ENCODE results near the gene CDK9.
"Not testable (repeated sequence)": the region's sequence is repeated elsewhere in the genome, so short reads cannot be mapped to it uniquely, and the experiment has no call there.

The CDK9 gene

DNA sequence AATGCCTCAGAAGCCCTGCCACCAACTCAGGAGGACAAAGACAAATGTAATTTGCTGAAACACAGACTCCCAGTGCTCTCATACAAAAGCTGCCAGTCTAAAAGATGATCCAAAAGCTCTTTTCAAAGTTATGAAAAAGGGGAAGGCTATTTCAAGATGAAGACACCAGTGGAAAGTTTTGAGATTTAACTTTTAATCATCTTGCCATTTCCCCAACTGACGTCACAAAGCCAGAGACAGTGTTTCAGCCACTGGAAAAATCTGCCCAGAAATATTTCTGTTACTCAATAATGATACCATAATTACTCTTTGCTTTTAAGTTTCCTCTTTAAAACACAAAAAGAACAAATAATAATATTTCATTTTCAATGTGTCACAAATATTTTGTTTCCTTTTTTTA, 47.7 kb downstream of the CDK9 start:
- in situ Hi-C loops (cut with HindIII; ENCODE audit: low sequenced_read_pairs): no loop called here
- H3K4me3 ChIP-seq (ENCODE audit: low read depth, low read length): no peak overlapping the region
- no peak for DNase-seq (ENCODE audit: low read depth, low spot score)
- TF ChIP-seq, protein P1, sequence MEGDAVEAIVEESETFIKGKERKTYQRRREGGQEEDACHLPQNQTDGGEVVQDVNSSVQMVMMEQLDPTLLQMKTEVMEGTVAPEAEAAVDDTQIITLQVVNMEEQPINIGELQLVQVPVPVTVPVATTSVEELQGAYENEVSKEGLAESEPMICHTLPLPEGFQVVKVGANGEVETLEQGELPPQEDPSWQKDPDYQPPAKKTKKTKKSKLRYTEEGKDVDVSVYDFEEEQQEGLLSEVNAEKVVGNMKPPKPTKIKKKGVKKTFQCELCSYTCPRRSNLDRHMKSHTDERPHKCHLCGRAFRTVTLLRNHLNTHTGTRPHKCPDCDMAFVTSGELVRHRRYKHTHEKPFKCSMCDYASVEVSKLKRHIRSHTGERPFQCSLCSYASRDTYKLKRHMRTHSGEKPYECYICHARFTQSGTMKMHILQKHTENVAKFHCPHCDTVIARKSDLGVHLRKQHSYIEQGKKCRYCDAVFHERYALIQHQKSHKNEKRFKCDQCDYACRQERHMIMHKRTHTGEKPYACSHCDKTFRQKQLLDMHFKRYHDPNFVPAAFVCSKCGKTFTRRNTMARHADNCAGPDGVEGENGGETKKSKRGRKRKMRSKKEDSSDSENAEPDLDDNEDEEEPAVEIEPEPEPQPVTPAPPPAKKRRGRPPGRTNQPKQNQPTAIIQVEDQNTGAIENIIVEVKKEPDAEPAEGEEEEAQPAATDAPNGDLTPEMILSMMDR (IDR thresholded peaks at IDR 0.05; ENCODE audit: low read depth, low read length): no peak

DNA sequence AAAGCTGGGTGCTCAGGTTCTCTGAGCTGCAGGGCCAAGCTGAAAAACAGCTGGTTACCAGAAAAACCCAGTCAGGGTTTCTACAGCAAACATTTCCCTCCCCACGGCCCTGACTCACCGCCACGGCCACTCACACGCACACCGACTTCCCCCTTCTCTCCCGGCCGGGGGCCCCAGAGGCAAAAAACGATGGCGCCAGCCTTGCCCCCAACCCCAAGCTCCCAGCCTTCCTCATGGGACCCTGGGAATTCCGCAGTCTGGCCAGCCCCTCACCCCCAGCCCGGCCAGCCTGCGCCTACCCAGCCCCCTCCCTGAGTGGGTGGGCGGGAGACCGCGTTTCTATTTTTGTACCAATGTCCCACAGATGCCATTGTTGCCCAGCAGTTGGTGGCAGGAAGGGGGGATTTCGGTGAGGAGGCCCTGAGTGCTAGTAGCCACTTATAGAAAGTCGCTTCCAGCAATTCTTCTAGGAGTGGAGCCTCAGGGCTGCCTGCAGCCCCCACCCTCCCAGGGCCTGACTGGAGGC, 50.2 kb downstream of the CDK9 start:
- peak; percentile 65 for DNase-seq (ENCODE audit: low read depth, low spot score)
- in situ Hi-C loops (cut with HindIII; ENCODE audit: low sequenced_read_pairs): no loop called here
- no peak overlapping the region for H3K4me3 ChIP-seq (ENCODE audit: low read depth, low read length)
- TF ChIP-seq, protein P1 (IDR thresholded peaks at IDR 0.05; ENCODE audit: low read depth, low read length): no peak

DNA sequence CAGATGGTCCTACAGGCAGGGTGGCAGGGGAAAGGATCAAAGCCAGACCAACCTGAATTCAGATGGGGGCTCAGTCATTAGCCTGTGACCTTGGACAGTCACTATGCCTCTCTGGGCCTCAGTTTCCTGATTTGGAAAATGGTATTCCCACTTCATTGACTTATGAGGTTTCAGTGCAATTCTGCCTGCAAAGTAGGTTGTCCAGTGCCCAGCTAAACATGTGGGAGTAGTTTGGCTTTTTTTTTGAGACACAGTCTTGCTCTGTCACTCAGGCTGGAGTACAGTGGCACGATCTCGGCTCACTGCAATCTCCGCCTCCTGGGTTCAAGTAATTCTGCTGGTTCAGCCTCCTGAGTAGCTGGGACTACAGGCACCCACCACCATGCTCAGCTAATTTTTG, 50.7 kb downstream of the CDK9 start:
- in situ Hi-C loops (cut with HindIII; ENCODE audit: low sequenced_read_pairs); DNase-seq (ENCODE audit: low read depth, low spot score); H3K4me3 ChIP-seq (ENCODE audit: low read depth, low read length): not testable (repeated sequence)

DNA sequence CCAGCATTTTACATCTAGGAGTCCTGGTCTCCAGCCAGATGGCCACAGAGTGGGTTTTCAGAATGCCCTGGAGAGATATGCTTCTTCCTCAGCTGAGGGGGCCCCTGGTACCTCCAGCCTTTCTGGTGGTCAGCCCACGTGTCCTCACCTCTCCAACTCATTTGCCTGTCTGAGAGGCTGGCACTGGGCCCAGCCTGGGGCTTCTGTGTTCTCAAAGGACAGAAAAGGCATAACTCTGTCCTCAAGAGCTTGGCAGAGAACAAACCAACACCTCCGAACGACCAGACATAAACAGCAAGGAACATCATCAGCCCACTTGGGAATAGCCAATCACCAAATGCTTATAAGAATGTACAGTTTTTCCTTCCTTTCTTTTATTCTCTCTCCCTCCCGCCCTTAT, 51.5 kb downstream of the CDK9 start:
- peak; percentile 25 for DNase-seq (ENCODE audit: low read depth, low spot score)
- H3K4me3 ChIP-seq (ENCODE audit: low read depth, low read length): no peak overlapping the region
- in situ Hi-C loops (cut with HindIII; ENCODE audit: low sequenced_read_pairs): no loop called here
- TF ChIP-seq, protein P1 (IDR thresholded peaks at IDR 0.05; ENCODE audit: low read depth, low read length): no peak

DNA sequence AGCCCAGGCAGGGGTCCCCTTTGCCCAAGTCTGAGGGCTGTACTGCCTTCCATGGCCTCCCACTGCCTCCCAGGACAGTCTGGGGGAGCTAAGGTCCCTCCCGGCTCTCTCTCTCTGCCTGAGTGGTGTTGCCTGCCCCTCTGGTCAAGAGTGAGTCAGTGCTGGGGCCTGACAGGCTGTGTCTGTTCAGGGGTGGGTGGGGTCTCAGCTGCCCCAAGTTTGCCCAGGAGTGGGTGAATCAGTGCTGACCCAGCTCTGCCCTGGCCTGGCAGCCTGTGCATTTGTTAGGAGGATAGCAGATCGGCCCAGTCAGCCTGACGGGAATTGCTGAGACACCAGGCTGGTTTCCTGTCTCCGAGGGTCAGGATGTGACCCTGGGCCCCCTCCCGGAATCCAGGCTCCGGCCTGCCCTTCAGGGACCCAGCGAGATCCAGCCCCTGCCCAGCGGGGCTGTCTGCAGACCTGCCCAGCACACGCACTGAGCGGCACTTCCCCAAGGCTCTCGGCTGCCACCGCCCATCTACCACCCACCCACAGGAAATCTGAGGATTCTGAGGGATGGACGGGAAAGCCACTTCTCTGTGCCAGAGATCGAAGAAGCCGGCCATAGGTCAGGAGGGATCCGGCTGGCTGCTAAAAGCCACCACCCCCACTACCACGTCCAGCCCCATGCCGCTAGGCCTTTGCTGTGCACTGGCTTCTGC, 52.7 kb downstream of the CDK9 start:
- TF ChIP-seq, protein P1 (IDR thresholded peaks at IDR 0.05; ENCODE audit: low read depth, low read length): no peak
- H3K4me3 ChIP-seq (ENCODE audit: low read depth, low read length): no peak overlapping the region
- DNase-seq (ENCODE audit: low read depth, low spot score): peak; percentile 90
- in situ Hi-C loops (cut with HindIII; ENCODE audit: low sequenced_read_pairs): no loop called here
